Suprapubic skin (tissue), 3 donors: ENCODE results near the gene CNTFR.

ENCODE experiments used
- EP300 ChIP-seq: sonication (generic); formaldehyde crosslinking; IDR thresholded peaks from one replicate; pipeline ENCODE4 v1.6.1; 2017; ENCODE audit warnings: antibody characterized with exemption
- POLR2A ChIP-seq, 2 donors: fragments of 450-650 bp; IDR thresholded peaks; one replicate each; pipeline ENCODE4 v1.6.1; 2017; ENCODE audit warnings: antibody characterized with exemption in 2 of 2, mild to moderate bottlenecking in 2 of 2, moderate library complexity in 2 of 2
- TF ChIP-seq, protein P1 (sequence below), 2 donors: fragments of 200-600 bp in 1 of 2; fragments of 450-650 bp in 1 of 2; sonication (generic) in 1 of 2; IDR thresholded peaks; one replicate each; pipeline ENCODE4 v1.5.1; 2016 to 2019; ENCODE audit warnings: antibody characterized with exemption in 2 of 2, mild to moderate bottlenecking in 1 of 2, moderate library complexity in 1 of 2

DNA sequence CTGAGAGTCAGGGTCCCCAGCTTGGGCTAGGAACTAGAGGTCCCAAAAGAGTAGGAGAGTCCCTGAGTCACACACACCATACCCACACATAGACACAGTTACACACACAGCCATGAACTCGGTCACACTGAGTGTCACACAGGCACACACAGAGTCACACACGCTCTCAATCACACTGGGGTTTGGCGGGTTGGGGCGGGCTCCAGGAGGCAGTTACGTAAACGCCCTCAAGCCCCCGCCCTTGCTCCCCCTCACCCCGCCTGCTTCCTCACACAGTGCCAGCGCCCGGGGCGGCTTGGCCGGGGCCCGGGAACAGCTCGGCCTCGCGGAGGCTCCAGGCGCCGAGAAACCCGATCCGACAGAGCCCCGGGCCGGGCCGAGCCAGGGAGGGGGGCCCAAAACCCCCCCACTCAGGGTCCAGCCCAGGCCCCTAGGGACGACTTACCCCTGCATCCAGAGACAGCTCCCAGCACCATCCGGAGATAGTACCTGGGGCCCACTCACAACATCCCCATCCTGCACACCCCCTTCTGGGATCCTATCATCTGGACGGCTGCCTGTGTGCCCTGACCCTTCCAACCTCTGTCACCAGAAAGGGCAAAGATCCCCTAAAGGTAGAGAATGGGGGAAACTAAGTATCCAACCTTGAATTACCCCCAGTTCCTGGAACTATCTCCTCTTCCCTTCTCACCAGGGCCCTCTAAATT lies 3.5 kb upstream of the CNTFR start:
- no peak for TF ChIP-seq EP300
- TF ChIP-seq, protein P1, sequence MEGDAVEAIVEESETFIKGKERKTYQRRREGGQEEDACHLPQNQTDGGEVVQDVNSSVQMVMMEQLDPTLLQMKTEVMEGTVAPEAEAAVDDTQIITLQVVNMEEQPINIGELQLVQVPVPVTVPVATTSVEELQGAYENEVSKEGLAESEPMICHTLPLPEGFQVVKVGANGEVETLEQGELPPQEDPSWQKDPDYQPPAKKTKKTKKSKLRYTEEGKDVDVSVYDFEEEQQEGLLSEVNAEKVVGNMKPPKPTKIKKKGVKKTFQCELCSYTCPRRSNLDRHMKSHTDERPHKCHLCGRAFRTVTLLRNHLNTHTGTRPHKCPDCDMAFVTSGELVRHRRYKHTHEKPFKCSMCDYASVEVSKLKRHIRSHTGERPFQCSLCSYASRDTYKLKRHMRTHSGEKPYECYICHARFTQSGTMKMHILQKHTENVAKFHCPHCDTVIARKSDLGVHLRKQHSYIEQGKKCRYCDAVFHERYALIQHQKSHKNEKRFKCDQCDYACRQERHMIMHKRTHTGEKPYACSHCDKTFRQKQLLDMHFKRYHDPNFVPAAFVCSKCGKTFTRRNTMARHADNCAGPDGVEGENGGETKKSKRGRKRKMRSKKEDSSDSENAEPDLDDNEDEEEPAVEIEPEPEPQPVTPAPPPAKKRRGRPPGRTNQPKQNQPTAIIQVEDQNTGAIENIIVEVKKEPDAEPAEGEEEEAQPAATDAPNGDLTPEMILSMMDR (IDR thresholded peaks at IDR 0.05), result no peak
- TF ChIP-seq POLR2A (IDR thresholded peaks at IDR 0.05), result no peak
